ENCODE data around the gene FRA10AC1.

DNA sequence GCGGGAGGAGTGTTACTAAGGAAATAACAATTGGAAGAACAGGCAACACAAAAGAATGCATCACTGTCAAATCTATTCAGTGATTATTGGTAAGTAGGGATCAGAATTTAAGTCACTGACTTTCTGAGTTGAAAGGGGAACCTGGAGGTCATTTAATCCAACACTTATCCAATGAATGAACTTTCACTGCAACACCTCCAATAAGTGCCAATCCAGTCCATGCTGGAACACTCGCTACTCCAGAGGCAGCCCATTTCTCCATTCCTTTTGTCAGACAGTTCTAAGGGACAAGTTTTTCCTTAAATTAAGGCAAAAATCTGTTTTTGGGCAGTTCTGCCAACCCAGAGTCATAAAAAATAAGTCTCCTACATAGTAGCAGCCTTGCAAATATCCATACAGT lies 29.5 kb downstream of the FRA10AC1 start:
- TF ChIP-seq, protein P1, sequence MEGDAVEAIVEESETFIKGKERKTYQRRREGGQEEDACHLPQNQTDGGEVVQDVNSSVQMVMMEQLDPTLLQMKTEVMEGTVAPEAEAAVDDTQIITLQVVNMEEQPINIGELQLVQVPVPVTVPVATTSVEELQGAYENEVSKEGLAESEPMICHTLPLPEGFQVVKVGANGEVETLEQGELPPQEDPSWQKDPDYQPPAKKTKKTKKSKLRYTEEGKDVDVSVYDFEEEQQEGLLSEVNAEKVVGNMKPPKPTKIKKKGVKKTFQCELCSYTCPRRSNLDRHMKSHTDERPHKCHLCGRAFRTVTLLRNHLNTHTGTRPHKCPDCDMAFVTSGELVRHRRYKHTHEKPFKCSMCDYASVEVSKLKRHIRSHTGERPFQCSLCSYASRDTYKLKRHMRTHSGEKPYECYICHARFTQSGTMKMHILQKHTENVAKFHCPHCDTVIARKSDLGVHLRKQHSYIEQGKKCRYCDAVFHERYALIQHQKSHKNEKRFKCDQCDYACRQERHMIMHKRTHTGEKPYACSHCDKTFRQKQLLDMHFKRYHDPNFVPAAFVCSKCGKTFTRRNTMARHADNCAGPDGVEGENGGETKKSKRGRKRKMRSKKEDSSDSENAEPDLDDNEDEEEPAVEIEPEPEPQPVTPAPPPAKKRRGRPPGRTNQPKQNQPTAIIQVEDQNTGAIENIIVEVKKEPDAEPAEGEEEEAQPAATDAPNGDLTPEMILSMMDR (IDR thresholded peaks at IDR 0.05): no peak
- no peak for TF ChIP-seq POLR2A (IDR thresholded peaks at IDR 0.05)

Data from tibial nerve (tissue), 3 donors.